HG02798 (cell line): Measurements from ENCODE around the gene PRSS3.
"Not testable (repeated sequence)": the region's sequence is repeated elsewhere in the genome, so short reads cannot be mapped to it uniquely, and the experiment has no call there.

Source experiments
- ATAC-seq: cut with Tn5 transposase; IDR thresholded peaks from one replicate; pipeline ENCODE4 v1.9.1; 2021; ENCODE audit warnings: mild to moderate bottlenecking; ENCODE audit not compliant: unreplicated experiment, poor library complexity

PRSS3 gene

DNA sequence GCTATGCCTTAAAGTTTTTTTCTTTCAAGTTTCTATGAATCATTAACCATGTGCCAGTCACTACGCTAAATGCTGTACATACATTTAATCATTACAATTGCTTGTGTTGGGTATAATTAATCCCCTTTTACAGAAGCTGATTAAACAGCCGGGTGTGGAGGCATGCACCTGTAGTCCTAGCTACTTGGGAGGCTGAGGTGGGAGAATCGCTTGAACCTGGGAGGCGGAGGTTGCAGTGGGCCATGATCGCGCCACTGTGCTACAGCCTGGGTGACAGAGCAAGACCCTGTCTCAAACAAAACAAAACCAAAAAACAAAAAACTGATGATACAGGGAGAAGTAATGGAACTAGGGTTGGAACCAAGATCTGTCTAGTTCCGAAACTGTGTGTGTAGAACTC, 20.4 kb downstream of the PRSS3 start:
- no peak for ATAC-seq

DNA sequence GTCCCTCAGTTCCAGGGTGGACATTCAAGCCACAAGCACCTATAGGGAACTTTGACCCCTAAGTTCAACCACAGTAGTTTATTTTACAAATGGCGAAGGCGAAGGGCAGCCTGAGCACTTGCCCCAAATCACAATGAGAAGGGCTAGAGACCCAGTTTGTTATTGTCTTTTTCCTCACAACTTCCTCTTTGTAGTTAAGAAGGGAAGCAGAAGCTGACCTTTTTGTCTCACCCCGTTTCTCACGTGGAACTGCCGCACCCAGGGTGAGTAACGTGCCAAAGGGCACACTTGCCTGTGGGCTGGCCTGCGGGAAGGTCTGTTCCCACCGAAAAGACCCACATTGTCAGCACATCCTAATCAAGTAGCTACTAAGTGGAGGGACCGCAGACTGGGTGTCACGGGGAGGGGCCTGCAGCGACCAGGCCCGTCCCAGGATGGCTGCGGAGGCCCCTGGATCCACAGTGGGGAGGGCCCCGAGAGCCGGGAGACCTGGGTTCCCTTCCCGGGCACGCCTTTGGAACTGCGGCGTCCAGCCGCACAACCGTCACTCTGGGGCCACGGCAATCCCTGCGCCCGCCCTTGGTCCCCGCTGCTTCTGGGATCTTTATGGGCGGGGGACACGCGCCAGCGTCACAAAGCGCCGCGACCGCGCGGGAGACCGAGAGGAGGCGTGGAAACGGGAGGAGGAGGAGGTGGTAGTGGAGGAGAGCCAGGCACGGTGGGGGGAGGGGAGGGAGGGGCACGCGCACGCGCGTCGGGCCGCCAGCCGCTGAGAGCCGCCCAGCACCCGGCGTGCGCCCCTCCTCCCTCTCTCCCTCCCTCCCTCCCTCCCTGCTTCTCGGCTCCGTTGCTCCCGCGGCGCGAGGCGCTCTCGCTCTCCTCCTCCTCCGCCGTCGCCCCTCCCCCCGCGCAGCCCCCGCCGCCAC, 21.2 kb downstream of the PRSS3 start, which contains the start of gene UBE2R2:
Gene UBE2R2, plus strand, starts transcription at position 834 of the 926 bp plus-strand sequence. CDS start 598 bp downstream, outside the sequence.
- ATAC-seq: peak; percentile 79

DNA sequence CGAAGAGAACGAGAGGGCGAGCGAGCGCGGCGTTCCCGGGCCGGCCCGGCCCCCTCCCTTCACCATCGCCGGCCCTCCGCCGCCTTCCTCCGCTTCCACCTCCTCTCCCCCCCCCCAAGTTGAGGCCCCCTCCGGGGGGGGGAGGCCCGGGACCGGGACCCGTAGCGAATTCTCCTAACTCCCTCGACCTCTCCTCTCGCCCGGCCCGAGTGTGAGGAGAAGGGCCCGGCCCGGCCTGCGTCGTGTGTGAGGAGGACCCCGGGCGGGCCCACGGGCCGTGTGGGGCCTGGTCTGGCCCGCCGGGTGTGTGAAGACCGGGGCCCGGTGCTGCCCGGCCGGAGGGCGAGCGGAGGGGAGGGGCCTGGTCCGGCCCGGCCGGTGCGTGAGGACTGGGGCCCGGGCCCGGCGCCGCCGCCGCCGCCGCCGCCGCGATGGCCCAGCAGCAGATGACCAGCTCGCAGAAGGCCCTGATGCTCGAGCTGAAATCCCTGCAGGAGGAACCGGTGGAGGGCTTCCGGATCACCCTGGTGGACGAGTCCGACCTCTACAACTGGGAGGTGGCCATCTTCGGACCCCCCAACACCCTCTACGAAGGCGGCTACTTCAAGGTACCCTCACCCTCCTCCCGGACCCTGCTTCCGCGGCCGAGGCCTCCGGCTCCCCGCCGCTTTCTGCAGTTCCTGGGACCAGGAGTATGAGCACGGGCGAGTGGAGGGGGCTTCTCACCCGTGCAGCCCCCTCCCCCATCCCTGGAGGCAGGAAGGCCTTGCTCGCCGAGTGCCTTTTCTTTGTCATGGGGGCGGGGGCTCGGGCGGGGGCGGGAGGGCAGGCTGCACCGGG, 22.2 kb downstream of the PRSS3 start:
- peak; percentile 29 for ATAC-seq

- ATAC-seq: no peak
Observed at GRCh38 chr9:33818167-33818846, 22.9 kb downstream of the PRSS3 start.

DNA sequence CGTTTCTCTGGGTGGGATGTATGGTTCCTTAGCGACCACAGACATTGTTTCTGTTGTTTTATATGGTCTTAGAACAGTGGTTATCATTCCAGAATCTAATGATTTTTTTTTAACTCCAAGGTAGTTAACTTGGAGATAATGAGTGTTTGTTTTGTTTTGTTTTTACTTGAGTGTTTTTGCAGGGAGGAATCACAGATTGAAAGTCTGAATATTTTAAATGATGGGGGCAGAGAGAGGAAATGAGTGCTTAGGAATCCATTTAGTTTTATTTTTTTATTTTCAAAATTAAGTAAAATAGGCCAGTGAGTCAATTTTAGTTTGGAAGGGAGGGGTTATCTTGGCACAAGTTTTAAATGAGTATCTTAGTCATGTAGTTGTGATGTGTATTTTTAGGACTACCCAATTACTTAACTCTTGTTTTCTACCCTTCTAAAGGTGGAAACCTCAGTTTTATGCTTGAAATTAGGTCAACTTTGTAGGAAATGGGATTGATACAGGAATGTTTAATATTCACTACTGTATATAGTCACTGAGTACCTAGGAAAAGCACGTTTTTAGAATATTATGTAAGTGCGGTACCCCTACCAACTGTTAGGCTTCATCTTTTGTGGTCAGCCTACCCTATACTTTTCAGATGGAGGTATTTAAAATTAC, 23.6 kb downstream of the PRSS3 start:
- no peak for ATAC-seq

- no peak for ATAC-seq
Observed at GRCh38 chr9:33820231-33820745, 24.9 kb downstream of the PRSS3 start.

DNA sequence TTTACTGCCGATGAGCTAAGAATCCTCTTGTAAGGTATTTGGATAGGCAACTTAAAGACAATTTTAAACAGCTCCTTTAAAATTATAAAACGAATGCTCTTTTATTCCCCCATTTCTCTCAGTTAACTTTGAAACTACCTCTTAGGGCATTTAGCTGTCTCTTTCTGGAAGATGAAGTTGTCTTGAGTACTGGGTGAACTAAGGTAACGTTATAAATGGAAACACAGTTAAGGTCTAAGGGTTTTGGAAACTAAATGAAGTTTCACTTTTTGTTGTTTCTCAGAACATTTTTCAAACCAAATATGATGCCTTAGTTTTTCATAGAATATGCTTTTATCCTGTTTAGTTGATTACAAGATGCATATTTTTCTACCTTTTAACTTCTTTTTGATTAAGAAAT, 28.4 kb downstream of the PRSS3 start:
- ATAC-seq: no peak

DNA sequence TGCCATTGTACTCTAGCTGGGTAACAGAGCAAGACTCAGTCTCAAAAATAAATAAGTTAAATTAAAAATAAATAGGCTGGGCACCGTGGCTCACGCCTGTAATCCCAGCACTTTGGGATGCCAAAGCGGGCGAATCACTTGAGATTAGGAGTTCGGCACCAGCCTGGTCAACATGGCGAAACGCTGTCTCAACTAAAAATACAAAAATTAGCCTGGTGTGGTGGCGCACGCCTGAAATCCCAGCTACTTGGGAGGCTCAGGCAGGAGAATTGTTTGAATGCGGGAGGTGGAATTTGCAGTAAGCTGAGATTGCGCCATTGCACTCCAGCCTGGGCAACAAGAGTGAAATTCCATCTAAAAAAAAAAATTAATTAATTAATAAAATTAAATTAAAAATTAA, 31.9 kb downstream of the PRSS3 start:
- ATAC-seq: not testable (repeated sequence)

GRCh38 chr9:33829641-33830230, 34.4 kb downstream of the PRSS3 start:
- not testable (repeated sequence) for ATAC-seq

- ATAC-seq: no peak
Observed at GRCh38 chr9:33835625-33836260, 40.4 kb downstream of the PRSS3 start.

- ATAC-seq: not testable (repeated sequence)
Observed at GRCh38 chr9:33836261-33836660, 40.9 kb downstream of the PRSS3 start.

DNA sequence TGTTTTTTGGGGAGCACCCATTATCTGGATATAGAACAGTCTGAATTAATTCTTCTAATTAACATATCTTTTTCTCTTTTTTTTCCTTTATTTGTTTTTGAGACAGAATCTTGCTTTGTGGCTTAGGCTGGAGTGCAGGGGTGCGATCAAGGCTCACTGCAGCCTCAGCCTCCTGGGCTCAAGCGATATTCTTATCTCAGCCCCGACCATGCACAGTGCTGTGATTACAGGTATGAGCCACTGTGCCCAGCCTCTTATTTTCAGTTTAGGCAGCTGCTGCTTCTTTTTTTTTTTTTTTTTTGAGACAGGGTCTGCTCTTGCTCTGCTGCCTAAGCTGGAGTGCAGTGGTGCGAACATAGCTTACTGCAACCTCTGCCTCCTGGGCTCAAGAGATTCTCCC, 41.8 kb downstream of the PRSS3 start:
- ATAC-seq: no peak

DNA sequence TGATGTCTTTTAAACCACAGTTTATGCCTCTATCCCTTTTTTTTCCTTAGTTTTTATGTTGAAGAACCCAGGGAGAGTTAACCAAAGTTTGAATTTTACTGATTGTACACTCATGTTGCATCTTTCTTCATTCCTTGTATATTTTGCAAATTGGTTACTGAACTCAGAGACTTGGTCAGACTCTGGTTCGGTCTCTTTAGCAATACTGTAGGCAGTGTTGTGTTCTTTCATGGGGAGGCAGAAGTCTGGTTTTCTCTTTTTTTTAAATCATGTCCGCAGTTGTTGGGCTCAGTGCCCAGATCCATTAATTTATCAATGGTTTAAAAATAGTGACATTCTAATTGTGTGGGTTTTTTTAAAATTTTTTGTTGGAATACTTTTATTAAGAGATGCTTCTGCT, 45.0 kb downstream of the PRSS3 start:
- ATAC-seq: no peak

DNA sequence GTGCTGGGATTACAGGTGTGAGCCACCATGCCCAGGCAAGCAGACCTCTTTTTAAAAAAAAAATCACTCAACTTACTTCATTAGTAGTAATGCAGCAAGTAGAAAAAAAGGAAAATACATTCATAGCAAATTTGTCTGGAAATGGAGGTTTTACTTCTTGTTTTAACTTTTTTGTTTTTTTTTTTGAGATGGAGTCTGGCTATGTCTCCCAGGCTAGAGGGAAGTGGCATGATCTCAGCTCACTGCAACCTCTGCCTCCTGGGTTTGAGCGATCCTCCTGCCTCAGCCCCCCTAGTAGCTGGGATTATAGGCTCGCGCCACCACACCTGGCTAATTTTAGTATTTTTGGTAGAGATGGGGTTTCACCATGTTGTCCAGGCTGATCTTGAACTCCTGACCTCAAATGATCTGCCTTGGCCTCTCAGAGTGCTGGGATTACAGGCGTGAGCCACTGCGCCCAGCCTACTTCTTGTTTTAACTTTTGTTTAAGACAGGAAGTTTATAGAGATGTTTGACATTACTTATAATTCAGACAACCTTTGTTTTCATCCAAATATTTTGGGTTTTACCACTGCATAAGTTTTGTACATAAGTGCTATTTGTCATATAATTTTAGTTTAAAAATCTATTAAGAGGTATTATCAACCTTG, 48.1 kb downstream of the PRSS3 start:
- no peak for ATAC-seq

GRCh38 chr9:33846231-33846630, 50.9 kb downstream of the PRSS3 start:
- no peak for ATAC-seq

GRCh38 chr9:33847894-33848205, 52.5 kb downstream of the PRSS3 start:
- not testable (repeated sequence) for ATAC-seq
